Endothelial cell of umbilical vein (primary cell): ENCODE measurements around the gene WDR38. TPM values are rescaled to one million over a fixed set of nuclear protein-coding genes. Genes with fewer than 3 reads are reported as not detected.
A peak's percentile ranks its signal among the peaks of the same experiment; 100 is the strongest.

Experiments
- BruUV-seq: library from RNA; stranded (reverse); fragments of 400-500 nt; replicated peaks from 2 replicates; lab custom pipeline; 2021; lab: Mats Ljungman, UMichigan
- CTCF ChIA-PET: fragments of 300-600, 350-600 bp; sonication (Branson Sonifier 250); formaldehyde crosslinking; loops from one replicate; lab custom pipeline; 2021; ENCODE audit warnings: antibody characterized with exemption, inconsistent platforms; lab: Charles Lee
- POLR2A ChIA-PET: fragments of 300-600, 350-600 bp; sonication (Branson Sonifier 250); formaldehyde crosslinking; loops from one replicate; lab custom pipeline; 2021; ENCODE audit warnings: antibody characterized with exemption, inconsistent platforms; lab: Charles Lee
- DNase-seq: peaks from one replicate; pipeline ENCODE4 v3.0.0-alpha.2; 2011; ENCODE audit warnings: low read depth, low spot score
- FAIRE-seq: peaks from 2 replicates; lab custom pipeline; 2011; peaks lifted over from hg19 to GRCh38; lab: Jason Lieb, UNC
- H2AFZ ChIP-seq: 2 replicates; pipeline ENCODE4 v1.6.0; 2012; ENCODE audit warnings: low read depth, low read length, control low read depth, inconsistent platforms
- H3K27ac ChIP-seq: 2 replicates; pipeline ENCODE4 v1.5.1; 2011; ENCODE audit warnings: low read depth, mild to moderate bottlenecking, control low read depth, low read length, moderate library complexity; ENCODE audit not compliant: insufficient read depth
- H3K27me3 ChIP-seq, 2 experiments: 2 replicates each; pipeline versions ENCODE4 v1.6.0 to v1.6.1; 2011; ENCODE audit warnings: low read length in 2 of 2, mixed read lengths in 1 of 2; ENCODE audit not compliant: control insufficient read depth in 2 of 2, insufficient read depth in 2 of 2
- H3K36me3 ChIP-seq, 2 experiments: 2 replicates in 1 of 2; 3 replicates in 1 of 2; pipeline ENCODE4 v1.5.1; 2011; ENCODE audit warnings: low read length in 2 of 2, mild to moderate bottlenecking in 1 of 2, moderate library complexity in 1 of 2; ENCODE audit not compliant: control insufficient read depth in 2 of 2, insufficient read depth in 2 of 2; ENCODE audit errors: extremely low read depth in 1 of 2
- H3K4me1 ChIP-seq: 3 replicates; pipeline ENCODE4 v1.5.1; 2011; ENCODE audit warnings: mild to moderate bottlenecking, low read length; ENCODE audit not compliant: control insufficient read depth, insufficient read depth; ENCODE audit errors: extremely low read depth
- H3K4me2 ChIP-seq: 2 replicates; pipeline ENCODE4 v1.6.1; 2011; ENCODE audit warnings: low read length, control low read depth, mixed read lengths; ENCODE audit not compliant: insufficient read depth
- H3K4me3 ChIP-seq, 3 experiments: fragments of 200-600 bp in 1 of 3; sonication (generic), shearing (Covaris generic) in 1 of 3; replicated peaks in 1 of 3; 2 replicates each; pipeline ENCODE4 v1.5.1; 2011 to 2016; ENCODE audit warnings: control low read depth in 3 of 3, low read length in 3 of 3, mild to moderate bottlenecking in 2 of 3, inconsistent platforms in 1 of 3, low read depth in 1 of 3, moderate library complexity in 1 of 3; ENCODE audit not compliant: insufficient read depth in 1 of 3
- H3K79me2 ChIP-seq: 2 replicates; pipeline ENCODE4 v1.6.0; 2012; ENCODE audit warnings: low read length, inconsistent platforms; ENCODE audit not compliant: control insufficient read depth, insufficient read depth
- H3K9ac ChIP-seq: replicated peaks from 2 replicates; pipeline ENCODE3; 2011; ENCODE audit warnings: low read length, control low read depth; ENCODE audit not compliant: insufficient read depth; ENCODE audit errors: extremely low read depth
- H3K9me1 ChIP-seq: replicated peaks from 3 replicates; pipeline ENCODE4 v1.6.0; 2011; ENCODE audit warnings: mild to moderate bottlenecking, low read length; ENCODE audit not compliant: control insufficient read depth, insufficient read depth; ENCODE audit errors: extremely low read depth
- H3K9me3 ChIP-seq: replicated peaks from 2 replicates; pipeline ENCODE4 v1.5.1; 2012; ENCODE audit warnings: low read length, inconsistent platforms; ENCODE audit not compliant: control insufficient read depth, insufficient read depth
- H4K20me1 ChIP-seq: replicated peaks from 2 replicates; pipeline ENCODE3; 2011; ENCODE audit warnings: mild to moderate bottlenecking, low read length; ENCODE audit not compliant: control insufficient read depth, insufficient read depth; ENCODE audit errors: extremely low read depth
- EZH2 ChIP-seq: IDR thresholded peaks from 2 replicates; pipeline ENCODE4 v1.6.1; 2012; ENCODE audit warnings: borderline replicate concordance, low read depth, mild to moderate bottlenecking, moderate library complexity, low read length, inconsistent platforms; ENCODE audit not compliant: severe bottlenecking
- FOS ChIP-seq: IDR thresholded peaks from 2 replicates; pipeline ENCODE4 v1.6.1; 2011; ENCODE audit warnings: mild to moderate bottlenecking, low read length, moderate library complexity, borderline replicate concordance; ENCODE audit not compliant: insufficient read depth
- GATA2 ChIP-seq: IDR thresholded peaks from 2 replicates; pipeline ENCODE4 v1.7.0; 2011; ENCODE audit warnings: low read depth, mild to moderate bottlenecking, moderate library complexity, mixed read lengths, low read length; ENCODE audit not compliant: insufficient read length, insufficient read depth
- JUN ChIP-seq: IDR thresholded peaks from 2 replicates; pipeline ENCODE4 v1.6.1; 2011; ENCODE audit warnings: borderline replicate concordance, low read depth; ENCODE audit not compliant: insufficient read length, insufficient read depth
- MYC ChIP-seq: IDR thresholded peaks from one replicate; pipeline ENCODE4 v1.6.1; 2011; ENCODE audit warnings: mild to moderate bottlenecking, low read depth, low read length
- POLR2A ChIP-seq: IDR thresholded peaks from 2 replicates; pipeline ENCODE4 v1.6.1; 2012; ENCODE audit warnings: low read depth, mild to moderate bottlenecking, control low read depth, low read length
- POLR2AphosphoS5 ChIP-seq: IDR thresholded peaks from 2 replicates; pipeline ENCODE4 v1.6.1; 2012; ENCODE audit warnings: low read depth, mild to moderate bottlenecking, control low read depth, low read length, moderate library complexity; ENCODE audit not compliant: insufficient read depth
- dilution Hi-C: fragments of 300-500 bp; cut with MboI; formaldehyde crosslinking; loops from one replicate; pipeline ENCODE4 v1.15.0; 2019; ENCODE audit warnings: low sequenced_read_pairs; ENCODE audit not compliant: extremely low pct_ligation_motif_present
- intact Hi-C: fragments of 100-400 bp; cut with micrococcal nuclease; formaldehyde crosslinking; loops from one replicate; pipeline ENCODE4 v1.10.0; 2022
- polyA plus RNA-seq, 4 experiments: library from polyadenylated mRNA; depleted of rRNA in 3 of 4; stranded (reverse) in 3 of 4; unstranded in 1 of 4; fragments of >200 nt; gene quantifications; 2 replicates each; pipeline versions ENCODE4 v1.2.1 to v1.2.3, GENCODE V29; 2011 to 2012; ENCODE audit warnings: missing spikeins in 1 of 4
- total RNA-seq: library from RNA; stranded (reverse); gene quantifications from 2 replicates; pipeline ENCODE4 v1.2.3, GENCODE V29; 2021
- TF ChIP-seq, protein P1 (sequence below), 2 donors: IDR thresholded peaks; 1 replicate in 1 of 2; 2 replicates in 1 of 2; pipeline ENCODE4 v1.5.1; 2011; ENCODE audit warnings: low read length in 2 of 2, mild to moderate bottlenecking in 2 of 2, moderate library complexity in 2 of 2, control low read depth in 1 of 2, inconsistent platforms in 1 of 2, low read depth in 1 of 2; ENCODE audit not compliant: insufficient read depth in 1 of 2; ENCODE audit errors: extremely low read depth in 1 of 2
- TF ChIP-seq, protein P2 (sequence below): IDR thresholded peaks from 2 replicates; pipeline ENCODE4 v1.6.1; 2011; ENCODE audit not compliant: insufficient read depth, insufficient read length

Gene WDR38
- total and polyA plus RNA-seq, 2 donors (not counting 3 experiments of a cell fraction or from before 2014, with no cell fraction given) = not detected

DNA sequence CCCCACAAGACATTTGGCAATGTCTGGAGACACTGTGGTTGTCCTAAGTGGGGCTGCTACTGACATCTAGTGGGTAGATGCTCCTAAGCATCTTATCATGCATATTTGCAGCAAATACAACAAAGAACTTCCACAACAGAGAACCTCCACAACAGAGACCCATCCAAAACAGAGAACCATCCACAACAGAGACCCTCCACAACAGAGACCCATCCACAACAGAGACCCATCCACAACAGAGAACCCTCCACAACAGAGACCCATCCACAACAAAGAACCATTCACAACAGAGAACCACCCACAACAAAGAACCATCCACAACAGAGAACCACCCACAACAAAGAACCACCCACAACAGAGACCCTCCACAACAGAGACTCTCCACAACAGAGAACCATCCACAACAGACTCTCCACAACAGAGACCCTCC, 41.5 kb downstream of the WDR38 start:
- no peak overlapping the region for H3K4me2 ChIP-seq
- no peak overlapping the region for H2AFZ ChIP-seq
- no peaks in the 10 kb centered on the region for H3K9me3 ChIP-seq
- no TSS peak for BruUV-seq
- no peaks in the 10 kb centered on the region for H3K79me2 ChIP-seq
- DNase-seq (peak; percentile 57), FAIRE-seq (peak; percentile 62)
- no peaks in the 10 kb centered on the region for H3K27me3 ChIP-seq
- no peak overlapping the region for H3K27ac ChIP-seq
- ChIA-PET CTCF (interaction anchor here (1.8 kb wide), 1 partner anchor 42 kb away, joined by 10 read pairs; the partner anchor contains the start of gene WDR38), POLR2A (interaction anchor here (0.5 kb wide), 1 partner anchor 482 kb away, joined by 3 read pairs; no protein-coding TSS in a partner anchor)
- H3K9me1 ChIP-seq = no peaks in the 10 kb centered on the region
- H3K4me3 ChIP-seq = no peak overlapping the region
- H3K4me1 ChIP-seq = no peaks in the 10 kb centered on the region
- no peak overlapping the region for H3K9ac ChIP-seq
- intact Hi-C loops (loop anchor here (1.0 kb wide), 3 partner anchors 32 to 120 kb away; partner anchors contain the start of genes ARPC5L and WDR38), dilution Hi-C loops (no loop called here)
- no peak for TF ChIP-seq JUN
- TF ChIP-seq, protein P1, sequence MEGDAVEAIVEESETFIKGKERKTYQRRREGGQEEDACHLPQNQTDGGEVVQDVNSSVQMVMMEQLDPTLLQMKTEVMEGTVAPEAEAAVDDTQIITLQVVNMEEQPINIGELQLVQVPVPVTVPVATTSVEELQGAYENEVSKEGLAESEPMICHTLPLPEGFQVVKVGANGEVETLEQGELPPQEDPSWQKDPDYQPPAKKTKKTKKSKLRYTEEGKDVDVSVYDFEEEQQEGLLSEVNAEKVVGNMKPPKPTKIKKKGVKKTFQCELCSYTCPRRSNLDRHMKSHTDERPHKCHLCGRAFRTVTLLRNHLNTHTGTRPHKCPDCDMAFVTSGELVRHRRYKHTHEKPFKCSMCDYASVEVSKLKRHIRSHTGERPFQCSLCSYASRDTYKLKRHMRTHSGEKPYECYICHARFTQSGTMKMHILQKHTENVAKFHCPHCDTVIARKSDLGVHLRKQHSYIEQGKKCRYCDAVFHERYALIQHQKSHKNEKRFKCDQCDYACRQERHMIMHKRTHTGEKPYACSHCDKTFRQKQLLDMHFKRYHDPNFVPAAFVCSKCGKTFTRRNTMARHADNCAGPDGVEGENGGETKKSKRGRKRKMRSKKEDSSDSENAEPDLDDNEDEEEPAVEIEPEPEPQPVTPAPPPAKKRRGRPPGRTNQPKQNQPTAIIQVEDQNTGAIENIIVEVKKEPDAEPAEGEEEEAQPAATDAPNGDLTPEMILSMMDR (IDR thresholded peaks at IDR 0.05; ENCODE audit: extremely low read depth in 1 of 2, insufficient read depth in 1 of 2, low read depth in 1 of 2, low read length in 2 of 2) = peak; percentile 43 to 58
- H3K36me3 ChIP-seq = peaks cover 0 to 20% of the 10 kb centered on the region in 2 experiments
- no peaks in the 10 kb centered on the region for H4K20me1 ChIP-seq

DNA sequence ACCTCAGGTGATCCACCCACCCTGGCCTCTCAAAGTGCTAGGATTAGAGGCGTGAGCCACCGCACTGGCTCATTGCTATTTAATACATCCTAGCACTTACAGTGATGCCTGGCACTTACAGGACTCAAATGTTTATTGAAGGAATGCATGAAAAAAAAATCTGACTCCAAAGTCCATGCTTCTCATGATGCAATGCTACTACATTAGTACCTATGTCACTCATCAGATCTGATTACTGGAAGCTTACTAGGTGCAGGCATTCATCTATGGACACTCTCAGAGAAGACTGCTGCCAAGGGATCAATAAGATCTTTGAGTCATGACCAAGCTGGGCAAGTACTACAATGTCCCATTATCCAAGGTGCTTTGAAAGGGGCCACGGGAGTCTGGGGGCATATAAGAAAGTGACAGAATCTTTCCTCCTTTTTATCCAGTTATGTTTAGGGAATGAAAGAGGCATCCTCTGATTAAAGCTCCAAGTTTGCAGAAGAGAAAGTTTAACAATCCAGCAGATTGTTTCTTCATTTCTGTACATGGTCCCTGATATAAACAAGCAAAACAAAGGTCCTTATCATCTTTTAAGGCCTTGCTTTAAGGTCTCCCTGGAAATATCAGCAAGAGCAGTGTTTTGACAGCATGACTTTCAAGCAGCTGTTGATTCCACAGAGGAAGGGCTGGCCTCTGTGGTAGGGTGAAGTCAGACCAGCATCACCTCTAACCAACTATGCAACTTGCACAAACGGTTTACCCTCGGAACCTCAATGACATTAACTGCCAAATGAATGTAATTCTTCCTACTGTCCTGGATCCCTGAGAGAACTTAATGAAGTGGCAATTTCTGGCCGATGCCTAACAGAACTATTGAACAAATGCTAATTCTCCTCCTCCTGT, 44.6 kb downstream of the WDR38 start:
- CTCF ChIA-PET = no interaction called here
- dilution Hi-C loops (no loop called here), intact Hi-C loops (no loop called here)
- DNase-seq (no peak), FAIRE-seq (no peak)
- H3K9me3 ChIP-seq = no peaks in the 10 kb centered on the region
- H3K4me1 ChIP-seq = peaks cover 8% of the 10 kb centered on the region
- POLR2A ChIA-PET = no interaction called here
- BruUV-seq = no TSS peak
- H3K27ac ChIP-seq = no peak overlapping the region
- no peak for TF ChIP-seq JUN
- TF ChIP-seq FOS = no peak
- TF ChIP-seq EZH2 = no peak
- no peak for TF ChIP-seq POLR2AphosphoS5
- no peak for TF ChIP-seq GATA2
- TF ChIP-seq MYC = no peak
- TF ChIP-seq, protein P1 (IDR thresholded peaks at IDR 0.05; ENCODE audit: extremely low read depth in 1 of 2, insufficient read depth in 1 of 2, low read depth in 1 of 2, low read length in 2 of 2) = no peak
- TF ChIP-seq POLR2A = no peak
- TF ChIP-seq, protein P2, sequence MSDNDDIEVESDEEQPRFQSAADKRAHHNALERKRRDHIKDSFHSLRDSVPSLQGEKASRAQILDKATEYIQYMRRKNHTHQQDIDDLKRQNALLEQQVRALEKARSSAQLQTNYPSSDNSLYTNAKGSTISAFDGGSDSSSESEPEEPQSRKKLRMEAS = no peak
- no peak overlapping the region for H2AFZ ChIP-seq
- no peak overlapping the region for H3K9ac ChIP-seq
- H3K4me2 ChIP-seq = no peak overlapping the region
- H3K36me3 ChIP-seq = peaks cover 0 to 12% of the 10 kb centered on the region in 2 experiments
- no peaks in the 10 kb centered on the region for H3K79me2 ChIP-seq
- H3K9me1 ChIP-seq = no peaks in the 10 kb centered on the region
- H3K27me3 ChIP-seq = no peaks in the 10 kb centered on the region
- H4K20me1 ChIP-seq = no peaks in the 10 kb centered on the region
- H3K4me3 ChIP-seq = no peak overlapping the region
